Keratinocyte (primary cell): Measurements from ENCODE around the gene KLF7.

Experiments
- CTCF ChIP-seq, 3 experiments: IDR thresholded peaks in 1 of 3; conservative IDR thresholded peaks in 1 of 3; optimal IDR thresholded peaks in 1 of 3; 2 replicates in 2 of 3; 3 replicates in 1 of 3; pipeline versions ENCODE3 to v1.5.1; 2011; ENCODE audit warnings: low read length in 3 of 3, mild to moderate bottlenecking in 3 of 3, moderate library complexity in 2 of 3, control low read depth in 1 of 3, inconsistent platforms in 1 of 3; ENCODE audit not compliant: insufficient read depth in 2 of 3; ENCODE audit errors: extremely low read depth in 1 of 3
- EZH2 ChIP-seq: IDR thresholded peaks from one replicate; pipeline ENCODE4 v1.6.1; 2012; ENCODE audit warnings: inconsistent platforms, mild to moderate bottlenecking, low read length, moderate library complexity

- TF ChIP-seq CTCF (optimal IDR thresholded peaks at IDR 0.05 in 1 of 3, IDR thresholded peaks at IDR 0.05 in 1 of 3, conservative IDR thresholded peaks at IDR 0.05 in 1 of 3; ENCODE audit: extremely low read depth in 1 of 3, insufficient read depth in 2 of 3, low read length in 3 of 3) (no peak), EZH2 (no peak)
Observed at GRCh38 chr2:207157162-207157481, 8.6 kb downstream of the KLF7 start.
